ENCODE results near the gene THSD7B. TPM values are rescaled to one million over a fixed set of nuclear protein-coding genes. Genes with fewer than 3 reads are reported as not detected.

The THSD7B gene
- total and polyA plus RNA-seq, 10 of the 15 experiments (the other 5 are each of a cell fraction or from before 2014, with no cell fraction given): 0.03 to 0.56 (median 0.28) TPM

GRCh38 chr2:136801661-136802060 is 36.3 kb downstream of the THSD7B start:
- no peak overlapping the region for H3K4me3 ChIP-seq
- H3K27me3 ChIP-seq (replicated peaks in 1 of 2; ENCODE audit: control insufficient read depth in 2 of 2, insufficient read depth in 2 of 2, low read length in 1 of 2): no peaks in the 10 kb centered on the region
- no peaks in the 10 kb centered on the region for H3K4me1 ChIP-seq (ENCODE audit: control insufficient read depth, insufficient read depth, low read length)
- DNase-seq (ENCODE audit: low read depth, low spot score) (no peak), FAIRE-seq (no peak), ATAC-seq (no peak)
- no peaks in the 10 kb centered on the region for H3K9me3 ChIP-seq (replicated peaks; ENCODE audit: control insufficient read depth, insufficient read depth, low read length)
- H3K36me3 ChIP-seq (ENCODE audit: control insufficient read depth in 2 of 2, insufficient read depth in 2 of 2, low read length in 1 of 2): no peaks in the 10 kb centered on the region
- RAD21 ChIA-PET (ENCODE audit: unreplicated experiment): no interaction called here
- H2AFZ ChIP-seq (ENCODE audit: control insufficient read depth, low read depth, low read length): no peak overlapping the region
- SMC1A ChIA-PET (ENCODE audit: uncharacterized antibody, unreplicated experiment): interaction anchor here (1.2 kb wide), 1 partner anchor 9 kb away, joined by 4 read pairs; no protein-coding TSS in a partner anchor
- POLR2A ChIA-PET: interaction anchor here (0.6 kb wide), 1 partner anchor 1372 kb away, joined by 3 read pairs; no protein-coding TSS in a partner anchor
- intact Hi-C loops (cut with micrococcal nuclease; ENCODE audit: unreplicated experiment) (no loop called here), in situ Hi-C loops (cut with MboI) (no loop called here)
- H3K27ac ChIP-seq (ENCODE audit: control insufficient read depth, insufficient read depth): no peak overlapping the region
- WGBS (ENCODE audit: insufficient coverage, insufficient replicate concordance, low lambda C conversion rate, missing lambda C conversion rate): 1% methylated on average over 4 of the region's 4 CpGs
- no peaks in the 10 kb centered on the region for H3K79me2 ChIP-seq (ENCODE audit: control insufficient read depth, insufficient read depth, low read length)
- TF ChIP-seq ATF7 (IDR thresholded peaks at IDR 0.05; ENCODE audit: low read depth) (no peak), NFXL1 (IDR thresholded peaks at IDR 0.05; ENCODE audit: borderline replicate concordance) (no peak), CBFB (IDR thresholded peaks at IDR 0.05; ENCODE audit: low read depth) (no peak)
- no peaks in the 10 kb centered on the region for H4K20me1 ChIP-seq (ENCODE audit: control insufficient read depth, insufficient read depth)
- CTCF ChIA-PET: no interaction called here
- no TSS peak for BruUV-seq (replicated peaks)
- H3K9ac ChIP-seq (ENCODE audit: control insufficient read depth, insufficient read depth, low read length): no peak overlapping the region
- H3K4me2 ChIP-seq (ENCODE audit: control insufficient read depth, insufficient read depth): no peak overlapping the region

GRCh38 chr2:136809998-136810397 is 44.7 kb downstream of the THSD7B start:
- SMC1A ChIA-PET (ENCODE audit: uncharacterized antibody, unreplicated experiment): interaction anchor here (1.0 kb wide), 1 partner anchor 15 kb away, joined by 3 read pairs; no protein-coding TSS in a partner anchor
- H3K36me3 ChIP-seq (ENCODE audit: control insufficient read depth in 2 of 2, insufficient read depth in 2 of 2, low read length in 1 of 2): no peaks in the 10 kb centered on the region

More at GRCh38 chr2:136809998-136810397, 44.7 kb downstream of the THSD7B start:
- FAIRE-seq: no peak
- no peak for ATAC-seq
- H3K4me3 ChIP-seq: no peak overlapping the region
- no peak overlapping the region for H3K4me2 ChIP-seq (ENCODE audit: control insufficient read depth, insufficient read depth)
- no peak overlapping the region for H3K27ac ChIP-seq (ENCODE audit: control insufficient read depth, insufficient read depth)
- 0% methylated on average over 4 of the region's 4 CpGs for WGBS (ENCODE audit: insufficient coverage, insufficient replicate concordance, low lambda C conversion rate, missing lambda C conversion rate)
- H3K4me1 ChIP-seq (ENCODE audit: control insufficient read depth, insufficient read depth, low read length): no peaks in the 10 kb centered on the region
- no peak overlapping the region for H3K9ac ChIP-seq (ENCODE audit: control insufficient read depth, insufficient read depth, low read length)
- in situ Hi-C loops (cut with MboI): no loop called here
- DNase-seq (ENCODE audit: low read depth, low spot score): no peak
- no TSS peak for BruUV-seq (replicated peaks)
- ChIA-PET CTCF (no interaction called here), RAD21 (ENCODE audit: unreplicated experiment) (no interaction called here), POLR2A (no interaction called here)
- no peaks in the 10 kb centered on the region for H3K9me3 ChIP-seq (replicated peaks; ENCODE audit: control insufficient read depth, insufficient read depth, low read length)
- intact Hi-C loops (cut with micrococcal nuclease; ENCODE audit: unreplicated experiment): no loop called here
- TF ChIP-seq PAX5 (IDR thresholded peaks at IDR 0.05; ENCODE audit: borderline replicate concordance, low read depth, low read length) (no peak), GATAD2B (conservative IDR thresholded peaks at IDR 0.05; ENCODE audit: low read depth) (no peak), RAD51 (IDR thresholded peaks at IDR 0.05) (peak; percentile 26; the same call in 1 of the 2 replicates), PAX8 (IDR thresholded peaks at IDR 0.05) (no peak), BHLHE40 (IDR thresholded peaks at IDR 0.05; ENCODE audit: borderline replicate concordance in 1 of 2, low read depth in 2 of 2, low read length in 1 of 2) (0 out of 4 replicates have a peak, but pooled peaks of 1 of the 2 experiments have one; percentile 9), MYB (IDR thresholded peaks at IDR 0.05; ENCODE audit: borderline replicate concordance, low read depth, low read length) (no peak), NR2C1 (IDR thresholded peaks at IDR 0.05) (no peak)
- H2AFZ ChIP-seq (ENCODE audit: control insufficient read depth, low read depth, low read length): no peak overlapping the region
- no peaks in the 10 kb centered on the region for H3K79me2 ChIP-seq (ENCODE audit: control insufficient read depth, insufficient read depth, low read length)
- H4K20me1 ChIP-seq (ENCODE audit: control insufficient read depth, insufficient read depth): no peaks in the 10 kb centered on the region
- H3K27me3 ChIP-seq (replicated peaks in 1 of 2; ENCODE audit: control insufficient read depth in 2 of 2, insufficient read depth in 2 of 2, low read length in 1 of 2): no peaks in the 10 kb centered on the region
